ENCODE data around the gene LRBA. TPM values are rescaled to one million over a fixed set of nuclear protein-coding genes. Genes with fewer than 3 reads are reported as not detected.
"Not testable (repeated sequence)": the region's sequence is repeated elsewhere in the genome, so short reads cannot be mapped to it uniquely, and the experiment has no call there.

LRBA gene
- total RNA-seq, 1 donor from 2014 or later: 46.2 TPM

DNA sequence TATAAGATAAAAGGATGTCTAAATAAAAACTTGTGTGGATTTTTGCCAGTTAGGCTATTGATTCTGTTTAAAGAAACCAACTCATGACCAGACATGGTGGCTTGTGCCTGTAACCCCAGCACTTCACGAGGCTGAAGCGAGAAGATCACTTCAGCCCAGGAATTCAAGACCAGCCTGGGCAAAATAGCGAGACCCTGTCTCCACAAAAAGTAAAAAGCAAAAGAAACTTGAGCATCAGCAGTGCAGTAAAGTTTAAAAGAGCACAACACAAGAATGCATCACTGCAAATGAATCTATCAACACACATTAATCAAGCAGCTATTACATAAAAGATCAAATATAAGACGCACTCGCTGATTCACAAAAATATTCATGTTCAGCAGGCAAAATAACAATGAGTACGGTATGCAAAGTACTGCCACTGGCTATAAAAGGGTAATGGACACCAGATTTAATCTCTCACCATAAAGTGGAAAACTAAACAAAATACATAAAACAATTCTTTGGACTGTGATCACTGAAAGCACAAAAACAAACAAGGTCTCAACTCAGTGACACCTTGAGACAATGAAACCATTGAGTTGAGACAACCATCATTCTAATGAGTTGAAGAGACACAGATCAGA, 41.3 kb downstream of the LRBA start:
- no peak overlapping the region for H3K27ac ChIP-seq
- TF ChIP-seq, protein P1, sequence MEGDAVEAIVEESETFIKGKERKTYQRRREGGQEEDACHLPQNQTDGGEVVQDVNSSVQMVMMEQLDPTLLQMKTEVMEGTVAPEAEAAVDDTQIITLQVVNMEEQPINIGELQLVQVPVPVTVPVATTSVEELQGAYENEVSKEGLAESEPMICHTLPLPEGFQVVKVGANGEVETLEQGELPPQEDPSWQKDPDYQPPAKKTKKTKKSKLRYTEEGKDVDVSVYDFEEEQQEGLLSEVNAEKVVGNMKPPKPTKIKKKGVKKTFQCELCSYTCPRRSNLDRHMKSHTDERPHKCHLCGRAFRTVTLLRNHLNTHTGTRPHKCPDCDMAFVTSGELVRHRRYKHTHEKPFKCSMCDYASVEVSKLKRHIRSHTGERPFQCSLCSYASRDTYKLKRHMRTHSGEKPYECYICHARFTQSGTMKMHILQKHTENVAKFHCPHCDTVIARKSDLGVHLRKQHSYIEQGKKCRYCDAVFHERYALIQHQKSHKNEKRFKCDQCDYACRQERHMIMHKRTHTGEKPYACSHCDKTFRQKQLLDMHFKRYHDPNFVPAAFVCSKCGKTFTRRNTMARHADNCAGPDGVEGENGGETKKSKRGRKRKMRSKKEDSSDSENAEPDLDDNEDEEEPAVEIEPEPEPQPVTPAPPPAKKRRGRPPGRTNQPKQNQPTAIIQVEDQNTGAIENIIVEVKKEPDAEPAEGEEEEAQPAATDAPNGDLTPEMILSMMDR (IDR thresholded peaks at IDR 0.05): no peak

DNA sequence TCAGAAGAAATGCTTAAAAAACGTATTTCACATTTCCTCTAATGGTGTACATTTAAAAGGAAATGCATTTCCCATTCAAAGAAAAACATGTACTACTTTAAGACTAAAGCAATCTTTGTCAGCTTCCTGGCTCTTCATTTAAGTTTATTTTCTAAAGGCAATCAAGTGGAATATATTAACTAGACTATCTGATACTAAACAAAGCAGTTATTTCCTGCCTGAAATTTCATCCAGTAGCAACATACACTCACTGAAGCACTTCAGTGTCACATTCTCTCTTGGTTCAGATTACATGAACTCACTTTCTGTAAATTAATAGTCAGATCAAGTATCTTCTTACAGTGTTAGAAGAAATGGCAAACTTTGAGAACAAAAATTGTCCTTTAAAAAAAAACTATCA, 42.5 kb downstream of the LRBA start:
- no peak overlapping the region for H3K27ac ChIP-seq
- H3K36me3 ChIP-seq: no peaks in the 10 kb centered on the region
- TF ChIP-seq, protein P1 (IDR thresholded peaks at IDR 0.05): no peak
- no peaks in the 10 kb centered on the region for H3K9me3 ChIP-seq
- no peak for DNase-seq
- no peak overlapping the region for H3K4me3 ChIP-seq
- intact Hi-C loops (cut with DNase I): no loop called here
- no peaks in the 10 kb centered on the region for H3K27me3 ChIP-seq (ENCODE audit: low read depth)
- no peak for ATAC-seq
- H3K4me1 ChIP-seq: no peaks in the 10 kb centered on the region

More for the DNA sequence above, 41.3 kb downstream of the LRBA start:
- DNase-seq (no peak), ATAC-seq (no peak)
- Histone ChIP-seq H3K4me1 (no peaks in the 10 kb centered on the region), H3K4me3 (no peak overlapping the region), H3K36me3 (no peaks in the 10 kb centered on the region), H3K27me3 (ENCODE audit: low read depth) (no peaks in the 10 kb centered on the region), H3K9me3 (no peaks in the 10 kb centered on the region)
- intact Hi-C loops (cut with DNase I): no loop called here

DNA sequence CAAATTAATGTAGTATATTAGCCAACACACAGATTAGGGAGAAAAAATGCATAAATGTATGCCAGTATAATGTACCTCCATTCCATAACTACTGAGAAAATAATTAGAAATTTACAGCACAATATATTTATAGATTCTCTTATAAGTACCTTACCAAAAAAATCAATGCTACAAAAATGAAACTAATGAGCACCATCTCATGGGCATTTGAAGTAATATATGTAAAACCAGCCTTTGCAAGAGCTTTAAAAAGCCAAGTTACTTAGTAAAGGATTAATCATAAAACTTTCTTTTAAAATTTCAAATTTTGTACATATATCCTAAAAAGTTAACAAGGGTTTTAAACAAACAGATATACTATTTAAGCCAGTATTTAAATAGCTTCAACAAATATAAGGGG, 43.2 kb downstream of the LRBA start:
- Histone ChIP-seq H3K36me3 (no peaks in the 10 kb centered on the region), H3K4me3 (no peak overlapping the region), H3K4me1 (no peaks in the 10 kb centered on the region), H3K27ac (no peak overlapping the region), H3K27me3 (ENCODE audit: low read depth) (no peaks in the 10 kb centered on the region), H3K9me3 (no peaks in the 10 kb centered on the region)
- TF ChIP-seq, protein P1 (IDR thresholded peaks at IDR 0.05): no peak
- ATAC-seq (no peak), DNase-seq (no peak)
- intact Hi-C loops (cut with DNase I): no loop called here

DNA sequence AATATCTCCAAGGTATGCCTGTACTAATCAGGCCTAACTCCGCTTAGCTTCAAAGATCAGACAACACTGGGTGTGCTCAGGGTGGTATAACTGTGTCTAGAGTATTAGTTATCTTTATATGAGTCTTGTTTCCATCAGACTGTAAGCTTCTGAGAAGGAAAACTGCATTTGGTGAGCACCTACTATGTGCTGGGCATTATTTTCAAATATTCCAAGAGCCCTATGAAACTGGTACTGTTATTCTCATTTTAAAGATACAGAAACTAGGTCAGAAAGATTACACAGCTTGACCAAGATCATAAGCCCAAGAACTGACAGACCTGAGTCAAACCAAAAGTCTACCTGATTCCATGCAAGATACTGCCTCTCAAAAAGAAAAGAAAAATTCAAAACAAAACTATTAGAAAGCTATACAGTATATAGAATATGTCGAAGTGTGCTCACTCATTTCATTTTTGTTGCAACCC, 44.4 kb downstream of the LRBA start:
- Histone ChIP-seq H3K27me3 (ENCODE audit: low read depth) (no peaks in the 10 kb centered on the region), H3K9me3 (no peaks in the 10 kb centered on the region), H3K27ac (no peak overlapping the region), H3K36me3 (no peaks in the 10 kb centered on the region), H3K4me1 (no peaks in the 10 kb centered on the region), H3K4me3 (no peak overlapping the region)
- TF ChIP-seq, protein P1 (IDR thresholded peaks at IDR 0.05): no peak
- intact Hi-C loops (cut with DNase I): no loop called here
- DNase-seq (no peak), ATAC-seq (no peak)

DNA sequence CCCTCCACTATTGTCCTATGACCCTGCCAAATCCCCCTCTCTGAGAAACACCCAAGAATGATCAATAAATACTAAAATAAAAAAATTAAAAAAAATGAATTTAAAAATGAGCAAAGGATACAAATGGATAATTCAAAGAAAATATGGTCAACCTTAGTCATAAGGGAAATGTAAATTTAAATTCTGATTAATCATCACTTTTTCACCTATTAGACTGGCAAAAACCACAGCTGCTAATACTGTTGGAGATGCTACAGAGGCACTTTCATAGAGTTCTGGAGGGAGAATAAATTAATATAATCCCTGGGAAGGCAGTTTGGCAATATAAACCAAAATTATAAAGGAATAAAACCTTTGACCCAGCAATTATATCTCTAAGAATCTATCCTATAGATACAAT, 50.3 kb downstream of the LRBA start:
- no peak overlapping the region for H3K4me3 ChIP-seq
- H3K27me3 ChIP-seq (ENCODE audit: low read depth): no peaks in the 10 kb centered on the region
- DNase-seq: no peak
- no peaks in the 10 kb centered on the region for H3K9me3 ChIP-seq
- TF ChIP-seq, protein P1 (IDR thresholded peaks at IDR 0.05): no peak
- no peak overlapping the region for H3K27ac ChIP-seq
- no peak for ATAC-seq
- H3K36me3 ChIP-seq: no peaks in the 10 kb centered on the region
- H3K4me1 ChIP-seq: peaks cover 8% of the 10 kb centered on the region
- intact Hi-C loops (cut with DNase I): no loop called here

DNA sequence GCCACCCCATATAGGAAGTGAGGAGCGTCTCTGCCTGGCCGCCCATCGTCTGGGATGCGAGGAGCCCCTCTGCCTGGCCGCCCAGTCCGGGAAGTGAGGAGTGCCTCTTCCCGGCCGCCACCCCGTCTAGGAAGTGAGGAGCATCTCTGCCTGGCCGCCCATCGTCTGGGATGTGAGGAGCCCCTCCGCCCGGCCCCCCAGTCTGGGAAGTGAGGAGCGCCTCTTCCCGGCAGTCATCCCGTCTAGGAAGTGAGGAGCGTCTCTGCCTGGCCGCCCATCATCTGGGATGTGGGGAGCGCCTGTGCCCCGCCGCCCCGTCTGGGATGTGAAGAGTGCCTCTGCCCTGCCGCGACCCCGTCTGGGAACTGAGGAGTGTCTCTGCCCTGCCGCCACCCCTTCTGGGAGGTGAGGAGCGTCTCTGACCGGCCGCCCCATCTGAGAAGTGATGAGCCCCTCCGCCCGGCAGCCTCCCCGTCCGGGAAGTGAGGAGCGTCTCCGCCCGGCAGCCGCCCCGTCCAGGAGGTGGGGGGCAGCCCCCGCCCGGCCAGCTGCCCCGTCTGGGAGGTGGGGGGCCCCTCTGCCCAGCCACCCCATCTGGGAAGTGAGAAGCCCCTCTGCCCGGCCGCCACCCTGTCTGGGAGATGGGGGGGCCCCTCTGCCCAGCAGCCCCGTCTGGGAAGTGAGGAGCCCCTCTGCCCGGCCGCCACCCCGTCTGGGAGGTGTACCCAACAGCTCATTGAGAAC, 51.3 kb downstream of the LRBA start:
- not testable (repeated sequence) for ATAC-seq, DNase-seq

More for the DNA sequence above, 51.3 kb downstream of the LRBA start:
- intact Hi-C loops (cut with DNase I); H3K36me3 ChIP-seq; H3K9me3 ChIP-seq; H3K4me3 ChIP-seq; H3K4me1 ChIP-seq; H3K27ac ChIP-seq; H3K27me3 ChIP-seq (ENCODE audit: low read depth): not testable (repeated sequence)

All from lower lobe of right lung (tissue), 2 donors.